OCI-LY7 (cell line): ENCODE measurements around the gene MAGEA8. TPM values are rescaled to one million over a fixed set of nuclear protein-coding genes. Genes with fewer than 3 reads are reported as not detected.

Experiments
- BruUV-seq: library from RNA; stranded (reverse); fragments of 400-500 nt; replicated peaks from 2 replicates; lab custom pipeline; 2021; lab: Mats Ljungman, UMichigan
- CTCF ChIA-PET: fragments of 300-600 bp; sonication (Branson Sonifier 250); formaldehyde crosslinking; loops from one replicate; lab custom pipeline; 2022; ENCODE audit warnings: antibody characterized with exemption; ENCODE audit not compliant: unreplicated experiment; lab: Charles Lee
- POLR2A ChIA-PET: fragments of 300-600 bp; sonication (Branson Sonifier 250); formaldehyde crosslinking; loops from one replicate; lab custom pipeline; 2022; ENCODE audit warnings: antibody characterized with exemption; lab: Charles Lee
- DNase-seq: peaks from one replicate; pipeline ENCODE4 v3.0.0-alpha.2; 2015; ENCODE audit warnings: low spot score
- H2AFZ ChIP-seq: fragments of 200-600 bp; sonication (generic), shearing (Covaris generic); 2 replicates; pipeline ENCODE4 v1.6.1; 2014; ENCODE audit warnings: mild to moderate bottlenecking, antibody characterized with exemption, low read length, moderate library complexity
- H3K27ac ChIP-seq: fragments of 200-600 bp; sonication (generic); 2 replicates; pipeline ENCODE4 v1.5.1; 2014; ENCODE audit warnings: mixed run types, low read depth, mild to moderate bottlenecking, moderate library complexity, low read length, inconsistent platforms; ENCODE audit not compliant: poor library complexity, severe bottlenecking
- H3K36me3 ChIP-seq: fragments of 200-600 bp; sonication (generic); 2 replicates; pipeline ENCODE4 v1.6.1; 2014; ENCODE audit warnings: mild to moderate bottlenecking, antibody characterized with exemption, low read length, moderate library complexity, mixed read lengths; ENCODE audit not compliant: insufficient read depth
- H3K4me1 ChIP-seq: fragments of 200-600 bp; sonication (generic); 2 replicates; pipeline ENCODE4 v1.5.1; 2014; ENCODE audit warnings: mild to moderate bottlenecking, low read length; ENCODE audit not compliant: insufficient read depth, poor library complexity, severe bottlenecking
- H3K4me2 ChIP-seq: fragments of 200-600 bp; sonication (generic); 2 replicates; pipeline ENCODE4 v1.6.1; 2014; ENCODE audit warnings: mild to moderate bottlenecking, low read length
- H3K4me3 ChIP-seq: fragments of 200-600 bp; sonication (generic); 2 replicates; pipeline ENCODE4 v1.5.1; 2014; ENCODE audit warnings: mild to moderate bottlenecking, low read depth, low read length; ENCODE audit not compliant: poor library complexity, severe bottlenecking
- H3K79me2 ChIP-seq: fragments of 200-600 bp; sonication (generic); 2 replicates; pipeline ENCODE4 v1.6.1; 2016; ENCODE audit warnings: low read depth, mild to moderate bottlenecking, low read length, moderate library complexity, mixed read lengths; ENCODE audit not compliant: insufficient read depth
- H3K9me2 ChIP-seq: fragments of 200-600 bp; sonication (generic); 2 replicates; pipeline ENCODE4 v1.6.1; 2016; ENCODE audit warnings: mild to moderate bottlenecking, low read length, mixed read lengths; ENCODE audit not compliant: insufficient read depth
- H3K9me3 ChIP-seq: fragments of 200-600 bp; sonication (generic); 2 replicates; pipeline ENCODE4 v1.6.1; 2014; ENCODE audit warnings: mild to moderate bottlenecking, mixed run types, low read length, mixed read lengths
- H4K20me1 ChIP-seq: fragments of 200-600 bp; sonication (generic); 2 replicates; pipeline ENCODE4 v1.6.1; 2014; ENCODE audit warnings: mild to moderate bottlenecking, antibody characterized with exemption, low read length, moderate library complexity, mixed read lengths; ENCODE audit not compliant: insufficient read depth
- EZH2phosphoT487 ChIP-seq: fragments of 200-600 bp; sonication (generic); IDR thresholded peaks from 2 replicates; pipeline ENCODE4 v1.6.1; 2018; ENCODE audit warnings: low read depth, borderline replicate concordance, mild to moderate bottlenecking, mixed run types, antibody characterized with exemption, low read length, moderate library complexity, mixed read lengths
- intact Hi-C: fragments of 100-400 bp; cut with micrococcal nuclease; formaldehyde crosslinking; loops from one replicate; pipeline ENCODE4 v1.10.0; 2022; ENCODE audit not compliant: unreplicated experiment
- total RNA-seq, 2 experiments: library from RNA; depleted of rRNA in 1 of 2; stranded (reverse); fragments of >200 nt in 1 of 2; shearing (Covaris generic) in 1 of 2; gene quantifications; 2 replicates each; pipeline ENCODE4 v1.2.3, GENCODE V29; 2014 to 2022
- TF ChIP-seq, protein P1 (sequence below): fragments of 200-600 bp; sonication (generic); conservative IDR thresholded peaks from 2 replicates; pipeline ENCODE4 v1.5.1; 2014; ENCODE audit warnings: mild to moderate bottlenecking, antibody characterized with exemption, low read length, moderate library complexity, mixed read lengths

The MAGEA8 gene
- total RNA-seq, 2 experiments from 2014 or later: not detected

DNA sequence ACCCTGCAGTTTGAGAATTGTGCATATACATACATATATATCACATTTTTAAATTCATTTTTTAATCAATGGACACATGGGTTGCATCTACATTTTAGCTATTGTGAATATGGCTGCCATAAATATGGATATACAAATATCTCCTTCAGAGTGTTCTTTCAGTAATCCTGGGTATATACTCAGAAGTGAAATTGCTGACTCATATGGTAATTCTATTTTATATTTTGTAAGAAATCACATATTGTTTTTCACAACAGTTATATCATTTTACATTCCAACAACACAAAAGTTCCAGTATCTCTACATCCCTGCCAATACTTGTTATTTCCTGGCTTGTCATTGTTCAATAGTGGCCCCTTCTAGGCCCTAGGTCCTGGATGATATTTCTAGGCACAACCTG, 27.7 kb downstream of the MAGEA8 start:
- POLR2A ChIA-PET: interaction anchor here (0.6 kb wide), 1 partner anchor 369 kb away, joined by 3 read pairs; no protein-coding TSS in a partner anchor
- H3K4me2 ChIP-seq: no peak overlapping the region
- no peaks in the 10 kb centered on the region for H4K20me1 ChIP-seq
- no peak overlapping the region for H3K4me3 ChIP-seq
- H3K4me1 ChIP-seq: no peaks in the 10 kb centered on the region
- intact Hi-C loops: no loop called here
- no TSS peak for BruUV-seq
- CTCF ChIA-PET: no interaction called here
- no peaks in the 10 kb centered on the region for H3K9me3 ChIP-seq
- H3K36me3 ChIP-seq: no peaks in the 10 kb centered on the region
- H3K79me2 ChIP-seq: no peaks in the 10 kb centered on the region
- DNase-seq: no peak
- TF ChIP-seq, protein P1, sequence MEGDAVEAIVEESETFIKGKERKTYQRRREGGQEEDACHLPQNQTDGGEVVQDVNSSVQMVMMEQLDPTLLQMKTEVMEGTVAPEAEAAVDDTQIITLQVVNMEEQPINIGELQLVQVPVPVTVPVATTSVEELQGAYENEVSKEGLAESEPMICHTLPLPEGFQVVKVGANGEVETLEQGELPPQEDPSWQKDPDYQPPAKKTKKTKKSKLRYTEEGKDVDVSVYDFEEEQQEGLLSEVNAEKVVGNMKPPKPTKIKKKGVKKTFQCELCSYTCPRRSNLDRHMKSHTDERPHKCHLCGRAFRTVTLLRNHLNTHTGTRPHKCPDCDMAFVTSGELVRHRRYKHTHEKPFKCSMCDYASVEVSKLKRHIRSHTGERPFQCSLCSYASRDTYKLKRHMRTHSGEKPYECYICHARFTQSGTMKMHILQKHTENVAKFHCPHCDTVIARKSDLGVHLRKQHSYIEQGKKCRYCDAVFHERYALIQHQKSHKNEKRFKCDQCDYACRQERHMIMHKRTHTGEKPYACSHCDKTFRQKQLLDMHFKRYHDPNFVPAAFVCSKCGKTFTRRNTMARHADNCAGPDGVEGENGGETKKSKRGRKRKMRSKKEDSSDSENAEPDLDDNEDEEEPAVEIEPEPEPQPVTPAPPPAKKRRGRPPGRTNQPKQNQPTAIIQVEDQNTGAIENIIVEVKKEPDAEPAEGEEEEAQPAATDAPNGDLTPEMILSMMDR: no peak
- no peak for TF ChIP-seq EZH2phosphoT487
- H3K9me2 ChIP-seq: no peaks in the 10 kb centered on the region
- no peak overlapping the region for H2AFZ ChIP-seq
- no peak overlapping the region for H3K27ac ChIP-seq

DNA sequence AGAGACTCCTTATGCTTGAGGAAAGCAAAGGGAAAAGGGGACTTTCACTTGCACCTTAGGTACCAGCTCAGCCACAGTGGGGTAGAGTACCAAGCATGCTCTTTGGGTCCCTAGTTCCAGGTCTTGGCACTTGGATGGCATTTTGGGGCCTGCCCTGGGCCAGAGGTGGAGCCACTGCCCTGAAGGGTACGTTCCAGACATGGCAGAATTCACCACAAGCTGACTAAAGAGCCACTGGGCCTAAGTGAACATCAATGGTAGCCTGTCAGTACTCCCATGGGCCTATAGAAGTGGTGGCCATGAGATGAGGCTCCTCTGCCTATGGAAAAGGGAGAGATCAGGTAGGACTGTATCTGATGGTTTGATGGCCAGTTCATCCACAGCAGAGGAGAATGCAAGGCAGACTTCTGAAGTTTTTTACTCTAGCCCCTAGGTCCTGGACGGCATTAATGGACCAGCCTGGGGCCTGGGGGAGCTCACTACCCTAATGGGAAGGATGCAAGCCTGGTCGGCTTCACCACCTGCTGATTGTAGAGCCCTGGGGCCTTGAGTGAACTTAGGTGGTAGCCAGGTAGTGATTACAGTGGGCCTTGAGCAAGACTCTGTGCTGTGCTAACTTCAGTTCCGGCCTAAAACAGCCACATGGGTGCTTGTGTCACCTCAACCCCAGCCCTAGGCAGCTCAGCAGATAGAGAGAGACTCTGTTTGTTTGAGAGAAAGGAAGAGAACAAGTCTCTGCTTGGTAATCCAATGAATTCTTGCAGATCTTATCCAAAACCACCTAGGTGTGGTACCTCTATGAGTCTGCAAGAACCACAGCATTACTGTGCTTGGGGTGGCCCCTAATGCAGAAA, 28.6 kb downstream of the MAGEA8 start:
- Histone ChIP-seq H3K27ac (no peak overlapping the region), H3K4me3 (no peak overlapping the region), H4K20me1 (no peaks in the 10 kb centered on the region), H3K9me2 (no peaks in the 10 kb centered on the region), H3K79me2 (no peaks in the 10 kb centered on the region), H2AFZ (no peak overlapping the region), H3K4me2 (no peak overlapping the region), H3K4me1 (no peaks in the 10 kb centered on the region), H3K9me3 (no peaks in the 10 kb centered on the region), H3K36me3 (no peaks in the 10 kb centered on the region)
- no peak for DNase-seq
- POLR2A ChIA-PET: interaction anchor here (0.6 kb wide), 1 partner anchor 370 kb away, joined by 3 read pairs; no protein-coding TSS in a partner anchor
- intact Hi-C loops: no loop called here
- TF ChIP-seq, protein P1: no peak
- TF ChIP-seq EZH2phosphoT487: no peak
- BruUV-seq: no TSS peak
- CTCF ChIA-PET: no interaction called here

DNA sequence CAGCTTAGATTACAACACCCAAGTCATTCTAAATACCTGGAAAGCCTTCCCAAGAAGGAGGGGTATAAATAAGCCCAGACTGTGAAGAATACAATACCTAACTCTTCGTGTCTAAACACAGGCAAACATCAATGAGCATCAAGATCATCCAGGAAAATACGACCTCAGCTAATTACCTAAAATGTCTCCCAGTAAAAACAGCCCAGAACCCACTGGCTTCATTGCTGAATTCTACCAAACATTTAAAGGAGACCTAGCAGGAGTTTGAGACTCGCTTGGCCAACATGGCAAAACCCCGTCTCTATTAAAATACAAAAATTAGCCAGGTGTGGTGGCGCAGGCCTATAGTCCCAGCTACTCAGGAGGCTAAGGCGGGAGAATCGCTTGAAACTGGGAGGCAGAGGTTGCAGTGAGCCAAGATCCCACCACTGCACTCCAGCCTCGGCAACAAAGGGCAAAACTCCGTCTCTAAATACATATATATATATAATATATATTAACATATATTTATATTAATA, 29.3 kb downstream of the MAGEA8 start:
- H3K9me3 ChIP-seq: no peaks in the 10 kb centered on the region
- H4K20me1 ChIP-seq: no peaks in the 10 kb centered on the region
- no peak overlapping the region for H3K4me3 ChIP-seq
- H3K36me3 ChIP-seq: no peaks in the 10 kb centered on the region
- no peaks in the 10 kb centered on the region for H3K4me1 ChIP-seq
- H3K9me2 ChIP-seq: no peaks in the 10 kb centered on the region
- CTCF ChIA-PET: no interaction called here
- POLR2A ChIA-PET: no interaction called here
- intact Hi-C loops: no loop called here
- DNase-seq: no peak
- H3K79me2 ChIP-seq: no peaks in the 10 kb centered on the region
- BruUV-seq: no TSS peak
- H2AFZ ChIP-seq: no peak overlapping the region
- no peak overlapping the region for H3K27ac ChIP-seq
- TF ChIP-seq, protein P1: no peak
- TF ChIP-seq EZH2phosphoT487: no peak
- no peak overlapping the region for H3K4me2 ChIP-seq
